ENCODE data around the gene OXT. TPM values are rescaled to one million over a fixed set of nuclear protein-coding genes. Genes with fewer than 3 reads are reported as not detected.

The OXT gene
- total and polyA plus RNA-seq, 3 experiments from 2014 or later = 0.79 to 1.4 TPM; not detected in 1

- peaks cover 0 to 40% (median 3%) of the 10 kb centered on the region in 3 donors for H3K36me3 Mint-ChIP-seq
- POLR2A ChIA-PET = no interaction called here
- H3K4me3 ChIP-seq (ENCODE audit: low read length) = peak overlapping the region; percentile 80
- H3K9me3 Mint-ChIP-seq = no peaks in the 10 kb centered on the region
- peak in 4 of 5 donors; percentile 27 to 63 (median 38) for DNase-seq
- peaks cover 0 to 2% of the 10 kb centered on the region in 2 donors for H3K27me3 Mint-ChIP-seq
- CTCF ChIA-PET = interaction anchor here (1.2 to 1.3 kb wide), 2 partner anchors 9 to 48 kb away, joined by 4 to 9 read pairs; no protein-coding TSS in a partner anchor
- H3K4me1 Mint-ChIP-seq = peaks cover 14 to 27% (median 23%) of the 10 kb centered on the region in 3 donors
- peak overlapping the region; percentile 46 to 95 (median 88) for H3K27ac Mint-ChIP-seq
- peak overlapping the region; percentile 88 to 92 (median 92) for H3K4me3 Mint-ChIP-seq
- peak overlapping the region; percentile 59 for H3K27ac ChIP-seq (ENCODE audit: low read depth, low read length)
- no peaks in the 10 kb centered on the region for H3K9me3 ChIP-seq (ENCODE audit: low read length)
- no peaks in the 10 kb centered on the region for H3K27me3 ChIP-seq (ENCODE audit: insufficient read depth, low read length, poor library complexity, severe bottlenecking)
- H3K36me3 ChIP-seq (ENCODE audit: insufficient read depth, low read length) = peaks cover 14% of the 10 kb centered on the region
- H3K4me1 ChIP-seq (ENCODE audit: insufficient read depth, low read length) = peaks cover 15% of the 10 kb centered on the region
Measured at GRCh38 chr20:3045042-3045815, 26.2 kb upstream of the OXT start.

DNA sequence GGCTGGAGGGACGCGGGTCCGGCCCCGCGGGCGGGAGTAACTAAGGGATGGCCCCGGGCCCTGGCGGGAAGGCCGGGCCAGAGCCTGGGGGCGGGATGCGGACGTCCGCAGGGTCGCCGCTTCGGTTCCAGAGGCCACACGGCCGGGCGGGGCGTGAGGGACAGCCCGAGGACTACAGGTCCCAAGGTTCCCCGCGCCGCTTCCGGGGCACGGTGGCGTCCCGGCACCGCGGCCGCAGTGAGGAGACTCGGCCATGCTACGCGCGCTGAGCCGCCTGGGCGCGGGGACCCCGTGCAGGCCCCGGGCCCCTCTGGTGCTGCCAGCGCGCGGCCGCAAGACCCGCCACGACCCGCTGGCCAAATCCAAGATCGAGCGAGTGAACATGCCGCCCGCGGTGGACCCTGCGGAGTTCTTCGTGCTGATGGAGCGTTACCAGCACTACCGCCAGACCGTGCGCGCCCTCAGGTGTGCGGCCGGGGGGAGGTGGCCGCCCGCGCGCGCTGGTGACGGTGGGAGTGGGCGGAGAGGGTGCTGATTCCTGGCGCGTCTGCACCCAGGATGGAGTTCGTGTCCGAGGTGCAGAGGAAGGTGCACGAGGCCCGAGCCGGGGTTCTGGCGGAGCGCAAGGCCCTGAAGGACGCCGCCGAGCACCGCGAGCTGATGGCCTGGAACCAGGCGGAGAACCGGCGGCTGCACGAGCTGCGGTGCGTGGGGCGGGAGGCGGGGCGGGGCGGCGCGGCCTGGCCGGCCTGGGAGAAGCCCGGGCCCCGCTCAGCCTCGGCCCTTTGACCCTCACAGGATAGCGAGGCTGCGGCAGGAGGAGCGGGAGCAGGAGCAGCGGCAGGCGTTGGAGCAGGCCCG is 25.4 kb upstream of the OXT start, which contains the start of gene MRPS26:
Gene MRPS26, plus strand, starts transcription at position 237 of the 861 bp plus-strand sequence. Its CDS starts 17 bp downstream, at position 254.
- no peaks in the 10 kb centered on the region for H3K9me3 ChIP-seq (ENCODE audit: low read length)
- Mint-ChIP-seq H3K4me3 (peak within 1 kb of the TSS; percentile 88 to 93 (median 92)), H3K4me1 (peaks cover 14 to 29% (median 20%) of the 10 kb centered on the region in 3 donors), H3K9me3 (no peaks in the 10 kb centered on the region), H3K36me3 (peaks cover 0 to 37% (median 2%) of the 10 kb centered on the region in 3 donors), H3K27ac (peak within 1 kb of the TSS; percentile 46 to 95 (median 88)), H3K27me3 (peaks cover 0 to 2% of the 10 kb centered on the region in 2 donors)
- peak within 1 kb of the TSS; percentile 59 for H3K27ac ChIP-seq (ENCODE audit: low read depth, low read length)
- peaks cover 15% of the 10 kb centered on the region for H3K4me1 ChIP-seq (ENCODE audit: insufficient read depth, low read length)
- DNase-seq = peak; percentile 60 to 82 (median 71)
- peak within 1 kb of the TSS; percentile 80 for H3K4me3 ChIP-seq (ENCODE audit: low read length)
- H3K27me3 ChIP-seq (ENCODE audit: insufficient read depth, low read length, poor library complexity, severe bottlenecking) = no peaks in the 10 kb centered on the region
- CTCF ChIA-PET = interaction anchor here (1.2 to 1.3 kb wide), 2 partner anchors 8 to 47 kb away, joined by 4 to 9 read pairs; no protein-coding TSS in a partner anchor
- POLR2A ChIA-PET = interaction anchor here (0.7 kb wide), 1 partner anchor 1000 kb away, joined by 3 read pairs; no protein-coding TSS in a partner anchor
- peaks cover 14% of the 10 kb centered on the region for H3K36me3 ChIP-seq (ENCODE audit: insufficient read depth, low read length)

GRCh38 chr20:3046677-3047462 is 24.6 kb upstream of the OXT start:
- peaks cover 0 to 2% of the 10 kb centered on the region in 2 donors for H3K27me3 Mint-ChIP-seq
- H3K9me3 Mint-ChIP-seq = no peaks in the 10 kb centered on the region
- Histone ChIP-seq H3K27ac (ENCODE audit: low read depth, low read length) (peak overlapping the region; percentile 48), H3K36me3 (ENCODE audit: insufficient read depth, low read length) (peaks cover 14% of the 10 kb centered on the region), H3K27me3 (ENCODE audit: insufficient read depth, low read length, poor library complexity, severe bottlenecking) (no peaks in the 10 kb centered on the region), H3K9me3 (ENCODE audit: low read length) (no peaks in the 10 kb centered on the region), H3K4me1 (ENCODE audit: insufficient read depth, low read length) (peaks cover 15% of the 10 kb centered on the region), H3K4me3 (ENCODE audit: low read length) (peak overlapping the region; percentile 80)
- POLR2A ChIA-PET = interaction anchor here (0.7 kb wide), 1 partner anchor 999 kb away, joined by 3 read pairs; no protein-coding TSS in a partner anchor
- no peak for DNase-seq
- peak overlapping the region; percentile 81 to 93 (median 88) for H3K4me3 Mint-ChIP-seq
- H3K27ac Mint-ChIP-seq = peak overlapping the region in 6 of 8 donors; percentile 21 to 74 (median 67)
- H3K4me1 Mint-ChIP-seq = peaks cover 12 to 31% (median 15%) of the 10 kb centered on the region in 3 donors
- H3K36me3 Mint-ChIP-seq = peaks cover 0 to 36% (median 0%) of the 10 kb centered on the region in 3 donors
- CTCF ChIA-PET = no interaction called here

DNA sequence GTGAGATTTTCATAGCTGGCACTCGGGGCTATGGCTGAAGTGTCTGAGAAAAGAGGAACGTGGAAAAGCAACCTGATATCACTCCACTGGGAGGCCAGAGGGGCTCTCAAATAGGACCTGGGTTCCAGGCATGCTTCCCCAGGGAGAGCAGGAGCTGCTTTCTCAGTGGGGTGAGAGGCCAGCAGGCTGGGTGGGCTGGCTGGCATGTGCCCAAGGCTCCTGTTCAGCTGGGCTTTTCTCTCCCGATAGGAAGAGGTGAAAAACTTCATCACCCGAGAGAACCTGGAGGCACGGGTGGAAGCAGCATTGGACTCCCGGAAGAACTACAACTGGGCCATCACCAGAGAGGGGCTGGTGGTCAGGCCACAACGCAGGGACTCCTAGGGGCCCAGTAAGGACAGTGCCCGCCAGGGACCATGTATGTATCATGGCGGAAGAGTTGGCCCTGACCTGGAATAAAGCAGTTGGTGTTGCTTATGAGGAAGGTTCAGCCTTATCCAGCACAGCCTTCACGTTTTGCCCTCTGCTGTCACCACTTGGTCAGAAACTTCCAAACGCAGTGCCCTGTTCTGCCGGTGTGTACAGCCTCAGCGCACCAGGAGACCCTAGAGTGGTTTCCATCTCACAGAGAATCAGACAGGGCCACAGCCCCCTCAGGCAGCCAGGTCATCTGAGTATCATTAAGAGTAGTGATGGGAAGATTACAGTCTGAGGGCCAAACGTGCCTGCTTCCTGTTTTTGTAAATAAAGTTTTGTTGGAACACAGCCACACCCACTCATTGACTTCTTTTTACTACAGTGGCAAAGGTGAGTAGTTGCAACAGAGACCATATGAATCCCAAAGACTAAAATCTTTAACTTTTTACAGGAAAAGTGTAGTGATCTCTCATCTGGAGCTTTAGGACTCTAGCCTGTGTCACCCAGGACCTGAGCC is 23.7 kb upstream of the OXT start:
- Histone ChIP-seq H3K9me3 (ENCODE audit: low read length) (no peaks in the 10 kb centered on the region), H3K36me3 (ENCODE audit: insufficient read depth, low read length) (peaks cover 14% of the 10 kb centered on the region), H3K4me1 (ENCODE audit: insufficient read depth, low read length) (peaks cover 15% of the 10 kb centered on the region), H3K27ac (ENCODE audit: low read depth, low read length) (no peak overlapping the region), H3K4me3 (ENCODE audit: low read length) (no peak overlapping the region), H3K27me3 (ENCODE audit: insufficient read depth, low read length, poor library complexity, severe bottlenecking) (no peaks in the 10 kb centered on the region)
- Mint-ChIP-seq H3K27me3 (peaks cover 0 to 2% of the 10 kb centered on the region in 2 donors), H3K36me3 (peaks cover 0 to 36% (median 0%) of the 10 kb centered on the region in 3 donors), H3K4me3 (peak overlapping the region; percentile 23 to 93 (median 82)), H3K4me1 (peaks cover 12 to 31% (median 13%) of the 10 kb centered on the region in 3 donors), H3K9me3 (no peaks in the 10 kb centered on the region), H3K27ac (peak overlapping the region in 2 of 8 donors; percentile 12 to 24)
- ChIA-PET CTCF (no interaction called here), POLR2A (no interaction called here)
- no peak for DNase-seq

GRCh38 chr20:3051385-3052019 is 19.9 kb upstream of the OXT start:
- H3K27me3 ChIP-seq (ENCODE audit: insufficient read depth, low read length, poor library complexity, severe bottlenecking) = no peaks in the 10 kb centered on the region
- H3K4me3 ChIP-seq (ENCODE audit: low read length) = no peak overlapping the region
- no peak for DNase-seq
- Mint-ChIP-seq H3K9me3 (no peaks in the 10 kb centered on the region), H3K27me3 (no peaks in the 10 kb centered on the region), H3K36me3 (peaks cover 0 to 34% (median 0%) of the 10 kb centered on the region in 3 donors), H3K27ac (no peak overlapping the region), H3K4me3 (no peak overlapping the region), H3K4me1 (peaks cover 7 to 21% (median 8%) of the 10 kb centered on the region in 3 donors)
- POLR2A ChIA-PET = interaction anchor here (0.7 kb wide), 1 partner anchor 17 kb away, joined by 4 read pairs; no protein-coding TSS in a partner anchor
- H3K9me3 ChIP-seq (ENCODE audit: low read length) = no peaks in the 10 kb centered on the region
- H3K36me3 ChIP-seq (ENCODE audit: insufficient read depth, low read length) = peaks cover 14% of the 10 kb centered on the region
- no peak overlapping the region for H3K27ac ChIP-seq (ENCODE audit: low read depth, low read length)
- CTCF ChIA-PET = interaction anchor here (1.6 kb wide), 1 partner anchor 23 kb away, joined by 4 read pairs; no protein-coding TSS in a partner anchor
- H3K4me1 ChIP-seq (ENCODE audit: insufficient read depth, low read length) = peaks cover 11% of the 10 kb centered on the region

GRCh38 chr20:3059489-3059888 is 11.9 kb upstream of the OXT start:
- no peak overlapping the region for H3K4me3 ChIP-seq (ENCODE audit: low read length)
- Mint-ChIP-seq H3K4me3 (no peak overlapping the region), H3K4me1 (peaks cover 0 to 5% (median 0%) of the 10 kb centered on the region in 3 donors), H3K9me3 (no peaks in the 10 kb centered on the region), H3K36me3 (peaks cover 0 to 2% (median 0%) of the 10 kb centered on the region in 3 donors), H3K27ac (no peak overlapping the region), H3K27me3 (peaks cover 0 to 3% of the 10 kb centered on the region in 2 donors)
- ChIA-PET POLR2A (no interaction called here), CTCF (no interaction called here)
- no peaks in the 10 kb centered on the region for H3K27me3 ChIP-seq (ENCODE audit: insufficient read depth, low read length, poor library complexity, severe bottlenecking)
- no peaks in the 10 kb centered on the region for H3K36me3 ChIP-seq (ENCODE audit: insufficient read depth, low read length)
- no peaks in the 10 kb centered on the region for H3K4me1 ChIP-seq (ENCODE audit: insufficient read depth, low read length)
- no peak overlapping the region for H3K27ac ChIP-seq (ENCODE audit: low read depth, low read length)
- H3K9me3 ChIP-seq (ENCODE audit: low read length) = no peaks in the 10 kb centered on the region
- DNase-seq = no peak

Measured in CD8-positive, alpha-beta memory T cell (primary cell).